Fibroblast of mammary gland (primary cell): ENCODE measurements around the gene KIF3C.

Source experiments
- DNase-seq: peaks from one replicate; pipeline ENCODE4 v3.0.0-alpha.2; 2010; ENCODE audit warnings: low read depth
- H3K4me3 ChIP-seq: 2 replicates; pipeline ENCODE4 v1.5.1; 2011; ENCODE audit warnings: low read depth, mild to moderate bottlenecking, low read length, moderate library complexity; ENCODE audit not compliant: control insufficient read depth
- CTCF ChIP-seq: conservative IDR thresholded peaks from 2 replicates; pipeline ENCODE4 v1.5.1; 2011; ENCODE audit warnings: low read depth, low read length, inconsistent platforms; ENCODE audit not compliant: control insufficient read depth, insufficient read depth

KIF3C gene

GRCh38 chr2:25877431-25878360 lies 104.6 kb downstream of the KIF3C start:
- no peak for TF ChIP-seq CTCF
- peak; percentile 57 for DNase-seq

More at GRCh38 chr2:25877431-25878360, 104.6 kb downstream of the KIF3C start:
- H3K4me3 ChIP-seq: peak overlapping the region; percentile 95
